OCI-LY1 (cell line): ENCODE results near the gene TMEM98.

Experiments
- EZH2 ChIP-seq: fragments of 200-600 bp; sonication (generic), shearing (Covaris generic); IDR thresholded peaks from 2 replicates; pipeline ENCODE4 v1.8.0; 2017; ENCODE audit warnings: borderline replicate concordance, mixed run types, mild to moderate bottlenecking, antibody characterized with exemption, low read length, moderate library complexity, mixed read lengths
- TF ChIP-seq, protein P1 (sequence below): fragments of 200-600 bp; sonication (generic), shearing (Covaris generic); IDR thresholded peaks from 2 replicates; pipeline ENCODE4 v1.5.1; 2017; ENCODE audit warnings: mild to moderate bottlenecking, antibody characterized with exemption, low read length, moderate library complexity, mixed read lengths

DNA sequence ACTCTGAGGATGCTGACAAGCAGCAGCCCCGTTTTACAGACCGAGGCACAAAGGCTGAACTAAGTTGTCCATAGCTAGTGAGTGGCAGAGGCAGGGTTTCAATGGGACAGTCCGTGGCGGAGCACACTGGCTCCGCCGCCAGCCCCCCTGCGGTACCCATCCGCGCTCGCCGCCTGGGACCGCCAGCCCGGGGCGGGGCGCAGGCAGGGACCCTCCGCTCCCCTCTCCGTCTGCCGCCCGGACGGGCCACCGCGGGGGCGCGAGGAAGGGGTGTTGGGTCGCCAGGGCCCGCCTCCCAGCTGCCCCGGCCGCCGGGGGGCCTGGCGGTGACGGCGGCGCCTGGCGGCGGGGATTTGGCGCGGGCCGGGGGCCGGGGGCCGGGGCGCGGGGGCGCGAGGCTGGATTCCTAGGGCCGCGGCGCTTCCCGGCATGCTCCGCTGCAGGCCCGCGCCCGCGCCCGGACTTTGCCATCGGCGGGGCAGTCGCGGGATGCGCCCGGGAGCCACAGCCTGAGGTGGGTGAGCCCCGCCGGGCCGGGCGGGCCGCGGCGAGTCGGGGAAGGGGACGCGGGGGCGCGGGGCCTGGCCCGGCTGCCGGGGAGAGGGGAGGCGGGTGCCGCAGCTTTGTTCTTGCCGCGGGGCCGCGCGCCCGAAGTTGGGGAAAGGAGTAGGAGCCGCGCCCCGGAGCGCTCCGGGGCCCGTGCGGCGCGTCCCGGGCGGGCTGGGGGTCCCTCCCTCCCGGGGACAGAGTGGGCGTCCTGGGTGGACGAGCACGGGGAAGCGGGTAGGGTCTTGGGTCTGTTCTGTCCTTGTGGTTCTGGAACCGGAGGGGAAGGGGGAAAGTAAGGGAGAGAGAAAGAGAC lies at the start of gene TMEM98:
- no peak for TF ChIP-seq EZH2
- TF ChIP-seq, protein P1, sequence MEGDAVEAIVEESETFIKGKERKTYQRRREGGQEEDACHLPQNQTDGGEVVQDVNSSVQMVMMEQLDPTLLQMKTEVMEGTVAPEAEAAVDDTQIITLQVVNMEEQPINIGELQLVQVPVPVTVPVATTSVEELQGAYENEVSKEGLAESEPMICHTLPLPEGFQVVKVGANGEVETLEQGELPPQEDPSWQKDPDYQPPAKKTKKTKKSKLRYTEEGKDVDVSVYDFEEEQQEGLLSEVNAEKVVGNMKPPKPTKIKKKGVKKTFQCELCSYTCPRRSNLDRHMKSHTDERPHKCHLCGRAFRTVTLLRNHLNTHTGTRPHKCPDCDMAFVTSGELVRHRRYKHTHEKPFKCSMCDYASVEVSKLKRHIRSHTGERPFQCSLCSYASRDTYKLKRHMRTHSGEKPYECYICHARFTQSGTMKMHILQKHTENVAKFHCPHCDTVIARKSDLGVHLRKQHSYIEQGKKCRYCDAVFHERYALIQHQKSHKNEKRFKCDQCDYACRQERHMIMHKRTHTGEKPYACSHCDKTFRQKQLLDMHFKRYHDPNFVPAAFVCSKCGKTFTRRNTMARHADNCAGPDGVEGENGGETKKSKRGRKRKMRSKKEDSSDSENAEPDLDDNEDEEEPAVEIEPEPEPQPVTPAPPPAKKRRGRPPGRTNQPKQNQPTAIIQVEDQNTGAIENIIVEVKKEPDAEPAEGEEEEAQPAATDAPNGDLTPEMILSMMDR = no peak
